Measurements from ENCODE around the gene CEMIP2.
A peak's percentile ranks its signal among the peaks of the same experiment; 100 is the strongest.

CEMIP2 gene

GRCh38 chr9:71746758-71747125, 21.6 kb downstream of the CEMIP2 start:
- DNase-seq = peak; percentile 44 to 45

GRCh38 chr9:71746023-71746757, 22.1 kb downstream of the CEMIP2 start:
- no peak for DNase-seq

DNA sequence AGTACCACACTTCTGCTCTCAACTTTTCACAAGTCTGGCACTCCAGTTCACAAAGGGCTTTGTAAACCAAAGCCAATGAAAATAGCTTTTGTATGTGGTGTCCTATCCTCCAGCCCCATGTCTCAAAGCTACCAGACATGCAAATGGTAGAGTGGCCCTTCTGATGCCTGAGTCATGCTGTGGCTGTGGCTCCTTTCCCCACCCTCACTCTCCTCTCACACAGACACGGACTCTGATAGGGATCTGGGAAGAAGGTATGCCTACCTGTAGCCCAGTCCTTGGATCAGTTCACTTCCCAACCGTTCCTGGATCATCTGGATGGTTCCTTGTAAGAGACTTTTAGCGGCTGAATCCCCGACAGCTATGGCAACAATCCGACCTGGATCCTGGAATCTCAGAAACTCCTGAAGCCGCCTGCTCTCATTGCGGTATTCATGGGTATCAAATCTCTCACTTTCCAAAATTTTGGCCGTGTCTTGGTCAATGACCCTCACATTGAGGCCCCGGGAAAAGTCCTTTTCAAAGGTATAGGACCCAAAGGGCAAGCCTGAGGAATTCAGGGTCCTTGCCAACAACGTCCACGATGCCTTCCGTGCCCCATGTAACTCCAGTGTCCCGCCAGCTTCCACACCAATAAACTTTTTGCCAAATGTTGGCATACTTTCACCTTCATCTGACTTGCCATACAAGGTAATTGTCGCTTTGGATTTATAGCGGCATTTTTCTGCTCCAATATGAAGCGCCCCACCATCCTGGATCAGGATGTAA, 23.4 kb downstream of the CEMIP2 start:
- no peak for DNase-seq

- DNase-seq = no peak
Observed at GRCh38 chr9:71743882-71744281, 24.4 kb downstream of the CEMIP2 start.

DNA sequence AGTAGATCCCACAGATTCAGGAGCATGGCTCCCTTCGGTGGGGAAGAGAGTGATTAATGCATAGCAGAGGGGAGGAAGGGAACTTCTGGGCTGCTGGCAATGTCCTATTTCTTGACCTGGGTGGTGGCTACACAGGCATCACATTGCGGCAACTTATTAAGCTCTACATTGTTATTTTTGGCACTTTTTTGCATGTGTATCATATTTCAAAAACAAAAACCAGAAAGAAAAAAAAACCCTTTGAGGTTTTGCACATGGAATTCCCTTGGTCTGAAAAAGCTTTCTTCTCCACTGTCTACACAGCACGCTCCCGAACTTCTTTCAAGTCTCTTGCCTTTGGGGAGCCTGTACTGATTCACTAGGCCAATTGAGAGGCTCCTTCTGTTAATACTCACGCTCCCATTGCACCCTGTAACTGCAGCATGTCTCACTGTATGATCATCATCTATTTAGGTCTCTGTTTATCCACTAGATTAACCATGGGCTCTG, 25.1 kb downstream of the CEMIP2 start:
- no peak for DNase-seq

- DNase-seq = no peak
Observed at GRCh38 chr9:71742703-71743102, 25.6 kb downstream of the CEMIP2 start.

GRCh38 chr9:71741926-71742648, 26.2 kb downstream of the CEMIP2 start:
- no peak for DNase-seq

DNA sequence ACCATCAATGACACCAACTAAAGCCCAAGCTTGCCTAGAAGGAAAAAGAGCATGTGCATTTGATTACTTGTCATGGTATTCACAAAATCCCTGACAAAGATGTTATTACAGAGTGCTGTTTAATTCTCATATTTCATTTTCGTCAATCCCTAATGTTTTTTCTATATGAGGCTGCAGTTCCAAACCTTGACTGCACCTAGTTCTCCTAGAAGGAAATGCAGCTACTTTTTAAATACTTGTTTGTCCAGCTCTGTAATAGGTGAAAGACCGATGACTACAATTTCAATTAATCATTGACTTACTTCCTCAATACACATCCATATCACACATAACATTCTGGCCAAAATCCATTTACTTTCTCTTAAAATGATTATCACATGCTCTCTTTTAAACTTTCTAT, 28.1 kb downstream of the CEMIP2 start:
- no peak for DNase-seq

- DNase-seq = no peak
Observed at GRCh38 chr9:71737455-71737854, 30.9 kb downstream of the CEMIP2 start.

DNA sequence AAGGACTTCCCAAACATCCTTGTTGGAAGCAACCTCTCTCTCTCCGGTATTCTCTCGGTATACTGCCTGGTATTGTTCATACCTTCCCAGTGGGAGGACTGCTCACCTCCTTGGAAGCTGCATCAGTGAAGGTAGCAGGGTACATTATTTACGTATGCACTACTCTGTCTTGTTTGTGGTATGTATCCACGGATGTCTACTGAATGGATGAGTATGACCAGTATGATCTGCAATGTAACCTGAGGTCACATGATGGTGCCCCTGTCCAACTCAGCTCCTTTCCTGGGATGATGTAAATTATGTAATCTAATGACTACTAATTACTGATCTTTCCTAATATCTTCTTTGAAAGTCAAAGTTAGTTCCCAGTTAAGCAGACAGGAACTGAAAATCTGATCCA, 32.1 kb downstream of the CEMIP2 start:
- no peak for DNase-seq

DNA sequence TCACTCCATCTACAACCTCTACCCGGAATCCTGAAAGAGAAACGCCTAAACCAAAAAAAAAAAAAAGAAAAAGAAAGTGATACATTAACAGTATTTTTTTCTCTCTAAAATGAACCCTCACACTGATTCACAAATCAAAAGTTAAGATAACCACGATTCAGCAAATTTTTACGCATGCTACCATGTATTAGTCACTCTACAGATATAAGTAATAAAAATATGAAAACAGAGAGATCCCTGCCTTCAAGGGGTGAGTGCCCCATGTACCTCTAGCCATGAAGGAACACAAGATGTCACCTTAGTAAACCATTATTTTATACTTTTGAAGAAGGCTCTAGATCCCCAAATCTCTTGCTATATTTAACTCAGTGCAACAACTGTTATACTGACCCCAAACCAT, 33.4 kb downstream of the CEMIP2 start:
- DNase-seq = no peak

GRCh38 chr9:71733176-71733575, 35.1 kb downstream of the CEMIP2 start:
- no peak for DNase-seq

GRCh38 chr9:71729816-71730526, 38.3 kb downstream of the CEMIP2 start:
- DNase-seq = no peak

DNA sequence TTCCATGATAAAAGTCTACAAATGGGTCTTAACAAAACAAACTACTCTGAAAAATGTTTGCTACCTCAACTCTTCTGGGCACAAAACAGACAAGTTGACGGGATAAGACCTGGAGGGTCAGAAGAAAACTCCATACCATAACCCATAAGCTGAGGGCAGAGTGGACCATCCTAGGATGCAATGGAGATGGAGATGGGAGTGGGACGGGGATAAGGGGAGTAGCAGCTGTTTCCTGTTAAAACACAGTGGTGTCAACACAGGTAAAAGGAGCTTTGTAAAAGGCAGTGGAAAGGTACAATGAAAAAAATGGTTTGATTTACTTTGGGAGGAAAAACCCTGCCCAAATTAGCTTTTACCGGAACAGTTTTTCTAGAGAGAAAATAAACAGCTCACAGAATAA, 41.6 kb downstream of the CEMIP2 start:
- no peak for DNase-seq

DNA sequence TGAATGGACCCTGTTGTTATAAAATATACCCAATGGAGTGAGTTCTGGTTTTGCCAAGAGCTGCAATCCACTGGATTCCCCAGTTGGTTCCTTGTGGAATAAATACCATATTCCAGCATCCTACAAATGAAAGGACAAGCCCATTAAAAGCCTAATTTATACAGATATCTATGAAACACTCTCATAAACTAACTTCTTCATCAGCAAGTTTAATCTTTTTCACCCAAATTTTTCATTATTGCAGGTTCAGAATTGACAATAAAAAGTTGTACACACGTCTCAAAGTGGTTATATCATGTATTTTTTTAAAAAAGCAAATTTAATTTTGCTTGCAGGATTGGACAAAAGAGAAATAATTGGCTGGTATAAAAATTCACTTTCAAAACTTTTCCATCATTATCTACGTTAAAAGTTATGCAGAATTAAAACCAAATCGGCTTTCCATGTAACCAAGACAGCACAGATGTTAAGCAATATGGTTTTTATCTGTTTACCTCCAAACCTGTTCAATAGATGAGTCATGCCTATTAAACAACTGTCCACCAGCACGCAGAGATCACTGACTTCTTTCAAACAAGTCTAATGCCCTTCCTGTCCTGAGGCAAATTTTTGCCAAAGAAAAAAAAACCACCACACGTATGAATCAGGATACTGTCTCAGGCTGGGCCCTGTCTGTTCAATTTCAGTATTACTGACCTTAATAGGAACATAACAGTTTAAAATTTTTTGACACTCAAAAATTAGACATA, 42.5 kb downstream of the CEMIP2 start:
- no peak for DNase-seq

- no peak for DNase-seq
Observed at GRCh38 chr9:71721855-71722254, 46.5 kb downstream of the CEMIP2 start.

DNA sequence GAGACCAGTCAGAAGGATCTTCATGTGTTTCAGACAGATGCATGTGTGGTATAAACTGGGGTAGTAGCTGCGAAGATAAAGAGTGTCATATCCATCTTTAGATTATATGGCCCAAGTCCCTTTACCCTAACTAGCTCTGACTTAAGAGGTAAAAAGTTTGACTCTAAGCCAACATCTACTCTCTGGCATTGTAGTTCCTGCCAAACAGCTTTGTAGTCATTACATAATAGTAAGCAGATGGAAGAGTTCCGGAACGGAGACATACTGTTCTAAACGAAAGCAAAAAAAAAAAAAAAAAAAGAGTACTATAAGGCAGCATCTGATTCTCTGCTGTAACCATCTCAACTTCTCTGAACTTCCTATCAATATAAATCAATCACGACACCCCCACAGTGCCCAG, 48.8 kb downstream of the CEMIP2 start:
- DNase-seq = no peak

DNA sequence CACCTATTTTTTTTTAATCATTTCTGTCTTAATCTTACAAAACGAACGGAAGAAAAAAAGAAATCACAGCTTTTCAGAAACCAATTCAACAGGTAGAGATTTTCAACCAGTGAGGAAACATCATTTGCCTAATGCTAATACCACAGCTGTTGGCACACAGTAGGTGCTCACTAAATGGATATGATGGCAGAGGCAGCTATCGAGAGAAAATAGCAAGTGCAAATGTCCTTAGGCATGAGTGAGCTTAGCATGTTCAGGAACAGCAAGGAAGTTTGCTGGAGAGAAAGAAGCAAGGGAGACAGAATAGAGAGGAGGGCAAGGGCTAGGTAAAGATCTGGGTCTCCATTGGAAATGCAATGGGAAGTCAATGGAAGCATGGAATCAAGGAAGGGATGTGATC, 49.2 kb downstream of the CEMIP2 start:
- DNase-seq = no peak

GRCh38 chr9:71716138-71716909, 52.0 kb downstream of the CEMIP2 start:
- DNase-seq = peak; percentile 50 to 54

- no peak for DNase-seq
Observed at GRCh38 chr9:71710856-71711255, 57.5 kb downstream of the CEMIP2 start.

DNA sequence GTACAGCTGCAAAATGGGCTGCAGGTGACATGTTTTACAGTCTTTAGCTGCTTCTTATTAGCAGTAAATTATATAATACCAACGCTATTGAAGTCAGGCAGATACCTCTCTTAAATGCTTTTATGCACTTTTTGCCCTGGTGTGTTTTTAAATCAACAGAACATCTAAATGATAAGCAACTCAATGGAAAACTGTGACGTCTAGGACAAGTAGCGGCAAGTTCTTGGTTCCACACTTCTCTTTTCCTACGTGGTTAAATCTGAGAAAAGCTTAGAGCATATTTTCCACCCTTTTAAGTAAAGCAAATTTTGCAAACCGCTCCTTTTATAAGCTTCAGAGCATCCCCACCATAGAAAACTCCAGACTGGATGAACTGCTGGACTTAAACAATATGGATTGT, 58.1 kb downstream of the CEMIP2 start:
- DNase-seq = no peak

DNA sequence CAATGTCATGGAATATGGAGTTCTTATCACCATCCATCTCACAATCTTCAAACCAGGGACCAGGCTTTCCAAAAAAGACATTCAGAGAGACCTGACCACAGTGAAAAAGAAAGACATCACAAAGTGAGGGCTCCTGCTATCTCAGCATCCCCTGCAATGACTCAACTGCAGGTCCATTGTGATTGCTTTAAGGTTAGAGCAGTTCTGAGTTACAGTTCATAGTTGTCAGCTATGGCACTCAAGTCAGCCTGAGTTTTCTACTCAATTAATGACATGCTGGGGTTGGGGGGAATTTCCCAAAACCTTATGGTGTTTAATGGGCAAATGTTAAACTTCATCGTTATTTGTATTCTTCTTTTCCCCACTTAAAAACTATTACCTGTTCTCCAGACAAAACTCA, 58.9 kb downstream of the CEMIP2 start:
- no peak for DNase-seq
